ENCODE results near the gene NUDT22.

The NUDT22 gene

DNA sequence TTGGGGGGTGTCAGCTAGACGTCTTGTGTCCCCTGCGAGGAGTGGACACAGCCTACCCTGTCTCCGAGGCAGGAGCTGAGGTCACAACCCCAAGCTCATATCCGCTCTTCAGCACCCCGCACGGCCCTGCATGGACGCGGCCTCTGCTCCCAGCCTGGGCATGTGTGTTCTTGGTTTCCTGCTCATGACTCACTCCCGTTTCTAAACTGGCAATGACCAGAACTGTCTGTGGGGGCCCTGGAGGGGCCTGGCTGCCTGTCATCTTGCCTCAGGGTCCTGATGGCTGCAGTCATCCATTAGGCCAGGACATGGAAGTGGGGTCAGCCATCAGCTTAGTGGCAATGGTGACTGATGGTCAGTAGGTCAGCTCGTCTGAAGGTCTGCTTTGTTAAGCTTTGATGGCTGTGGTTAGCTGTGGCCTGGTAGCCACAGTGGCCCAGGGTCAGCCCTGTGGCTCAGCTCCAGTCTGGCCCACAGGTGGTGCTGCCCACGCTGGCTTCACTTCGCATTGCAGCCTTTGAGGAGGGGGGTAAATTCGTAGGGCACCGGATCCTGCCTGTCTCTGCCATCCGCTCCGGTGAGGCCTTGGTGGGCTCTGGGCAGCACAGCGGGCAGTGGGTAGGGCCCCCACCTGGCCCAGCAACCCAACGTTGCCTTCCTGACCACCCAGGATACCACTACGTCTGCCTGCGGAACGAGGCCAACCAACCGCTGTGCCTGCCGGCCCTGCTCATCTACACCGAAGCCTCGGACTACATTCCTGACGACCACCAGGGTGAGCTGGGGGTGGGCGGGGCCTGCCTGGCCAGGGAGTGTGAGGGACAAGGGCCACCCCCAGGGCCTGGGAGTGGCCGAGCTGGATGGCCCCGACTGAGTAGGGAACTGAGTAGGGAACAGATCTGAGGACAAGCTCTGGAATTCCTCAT lies 37.2 kb downstream of the NUDT22 start:
- no peak overlapping the region for H3K4me3 ChIP-seq (ENCODE audit: low read depth, low read length)
- H3K27me3 ChIP-seq: no peaks in the 10 kb centered on the region
- peaks cover 6% of the 10 kb centered on the region for H3K36me3 ChIP-seq
- H3K4me1 ChIP-seq: peaks cover 19% of the 10 kb centered on the region
- TF ChIP-seq, protein P1, sequence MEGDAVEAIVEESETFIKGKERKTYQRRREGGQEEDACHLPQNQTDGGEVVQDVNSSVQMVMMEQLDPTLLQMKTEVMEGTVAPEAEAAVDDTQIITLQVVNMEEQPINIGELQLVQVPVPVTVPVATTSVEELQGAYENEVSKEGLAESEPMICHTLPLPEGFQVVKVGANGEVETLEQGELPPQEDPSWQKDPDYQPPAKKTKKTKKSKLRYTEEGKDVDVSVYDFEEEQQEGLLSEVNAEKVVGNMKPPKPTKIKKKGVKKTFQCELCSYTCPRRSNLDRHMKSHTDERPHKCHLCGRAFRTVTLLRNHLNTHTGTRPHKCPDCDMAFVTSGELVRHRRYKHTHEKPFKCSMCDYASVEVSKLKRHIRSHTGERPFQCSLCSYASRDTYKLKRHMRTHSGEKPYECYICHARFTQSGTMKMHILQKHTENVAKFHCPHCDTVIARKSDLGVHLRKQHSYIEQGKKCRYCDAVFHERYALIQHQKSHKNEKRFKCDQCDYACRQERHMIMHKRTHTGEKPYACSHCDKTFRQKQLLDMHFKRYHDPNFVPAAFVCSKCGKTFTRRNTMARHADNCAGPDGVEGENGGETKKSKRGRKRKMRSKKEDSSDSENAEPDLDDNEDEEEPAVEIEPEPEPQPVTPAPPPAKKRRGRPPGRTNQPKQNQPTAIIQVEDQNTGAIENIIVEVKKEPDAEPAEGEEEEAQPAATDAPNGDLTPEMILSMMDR (IDR thresholded peaks at IDR 0.05; ENCODE audit: low read depth, low read length): no peak
- DNase-seq: no peak
- no peaks in the 10 kb centered on the region for H3K9me3 ChIP-seq

DNA sequence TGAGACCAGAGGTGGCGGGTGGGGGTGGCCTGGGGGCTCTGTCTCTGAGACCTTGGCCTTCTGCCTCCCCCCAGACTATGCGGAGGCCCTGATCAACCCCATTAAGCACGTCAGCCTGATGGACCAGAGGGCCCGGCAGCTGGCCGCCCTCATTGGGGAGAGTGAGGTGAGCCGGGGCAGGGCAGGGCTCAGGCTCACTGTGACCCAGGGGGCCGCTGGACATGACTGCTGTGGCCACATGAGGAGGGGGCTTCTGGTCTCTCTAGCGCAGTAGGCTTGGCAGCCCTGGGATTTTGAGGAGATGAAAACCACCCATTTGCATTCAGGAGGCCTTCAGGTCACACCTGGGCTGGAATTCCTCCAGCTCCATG lies 37.9 kb downstream of the NUDT22 start:
- H3K4me1 ChIP-seq: peaks cover 21% of the 10 kb centered on the region
- TF ChIP-seq, protein P1 (IDR thresholded peaks at IDR 0.05; ENCODE audit: low read depth, low read length): no peak
- H3K27me3 ChIP-seq: no peaks in the 10 kb centered on the region
- H3K9me3 ChIP-seq: no peaks in the 10 kb centered on the region
- DNase-seq: no peak
- H3K36me3 ChIP-seq: peaks cover 3% of the 10 kb centered on the region
- H3K4me3 ChIP-seq (ENCODE audit: low read depth, low read length): no peak overlapping the region

DNA sequence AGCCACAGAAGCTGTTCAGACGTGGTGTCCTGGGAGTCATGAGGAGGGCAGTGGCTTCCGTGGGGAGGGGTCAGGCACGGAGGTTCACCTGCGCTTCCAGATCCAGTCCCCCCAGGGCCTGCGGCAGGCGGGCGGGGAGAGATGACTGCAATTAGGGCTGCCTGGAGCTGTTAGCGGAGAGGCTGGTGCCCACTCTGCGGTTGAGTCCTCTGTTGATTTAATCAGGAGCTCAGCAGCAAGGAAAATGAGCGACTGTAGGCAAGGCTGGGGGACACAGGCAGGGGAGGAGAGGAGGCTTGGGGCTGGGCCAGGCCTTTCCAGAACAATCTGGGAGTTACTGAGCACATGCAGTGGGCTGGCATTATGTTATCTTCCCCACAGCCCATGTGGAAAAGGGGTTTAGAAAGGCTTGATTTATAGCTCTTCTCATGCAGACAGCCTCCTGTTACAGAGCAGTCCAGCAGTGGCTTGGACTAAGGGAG lies 38.3 kb downstream of the NUDT22 start:
- H3K36me3 ChIP-seq: peaks cover 3% of the 10 kb centered on the region
- TF ChIP-seq, protein P1 (IDR thresholded peaks at IDR 0.05; ENCODE audit: low read depth, low read length): no peak
- peak; percentile 70 for DNase-seq
- no peaks in the 10 kb centered on the region for H3K9me3 ChIP-seq
- no peak overlapping the region for H3K4me3 ChIP-seq (ENCODE audit: low read depth, low read length)
- H3K4me1 ChIP-seq: peaks cover 21% of the 10 kb centered on the region
- H3K27me3 ChIP-seq: no peaks in the 10 kb centered on the region

DNA sequence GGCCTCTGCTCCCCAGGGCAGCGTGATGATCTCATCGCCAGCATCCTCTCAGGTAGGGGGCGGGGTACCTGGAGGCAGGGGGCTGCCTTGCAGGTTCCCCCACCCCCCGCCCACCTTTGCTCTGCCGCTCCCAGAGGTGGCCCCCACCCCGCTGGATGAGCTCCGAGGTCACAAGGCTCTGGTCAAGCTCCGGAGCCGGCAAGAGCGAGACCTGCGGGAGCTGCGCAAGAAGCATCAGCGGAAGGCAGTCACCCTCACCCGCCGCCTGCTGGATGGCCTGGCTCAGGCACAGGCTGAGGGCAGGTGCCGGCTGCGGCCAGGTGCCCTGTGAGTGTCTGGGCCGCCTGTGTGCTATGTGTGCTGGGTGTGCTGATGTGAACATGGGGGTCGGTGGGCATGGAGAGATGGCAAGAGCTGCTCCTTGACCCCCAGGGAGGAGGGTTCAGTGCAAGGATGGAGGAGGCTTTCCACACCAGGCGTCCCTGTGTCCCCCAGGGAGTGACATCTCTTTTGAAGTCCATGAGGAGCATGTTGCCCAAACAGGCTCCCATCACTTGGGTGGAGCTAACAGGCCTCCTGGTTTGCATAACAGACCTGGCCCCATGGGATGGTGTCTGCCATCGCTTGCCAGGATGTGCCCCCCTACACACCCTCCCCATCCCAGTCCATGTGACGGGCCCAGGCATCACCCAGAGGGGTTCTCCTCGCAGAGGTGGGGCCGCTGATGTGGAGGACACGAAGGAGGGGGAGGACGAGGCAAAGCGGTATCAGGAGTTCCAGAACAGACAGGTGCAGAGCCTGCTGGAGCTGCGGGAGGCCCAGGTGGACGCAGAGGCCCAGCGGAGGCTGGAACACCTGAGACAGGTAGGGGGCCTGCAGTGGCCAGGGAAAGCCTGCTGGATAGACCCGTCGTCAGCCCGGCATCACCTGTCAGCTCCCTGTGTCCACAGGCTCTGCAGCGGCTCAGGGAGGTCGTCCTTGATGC lies 39.4 kb downstream of the NUDT22 start:
- peaks cover 21% of the 10 kb centered on the region for H3K4me1 ChIP-seq
- peaks cover 3% of the 10 kb centered on the region for H3K36me3 ChIP-seq
- DNase-seq: no peak
- H3K27me3 ChIP-seq: no peaks in the 10 kb centered on the region
- TF ChIP-seq, protein P1 (IDR thresholded peaks at IDR 0.05; ENCODE audit: low read depth, low read length): no peak
- H3K4me3 ChIP-seq (ENCODE audit: low read depth, low read length): no peak overlapping the region
- H3K9me3 ChIP-seq: no peaks in the 10 kb centered on the region

DNA sequence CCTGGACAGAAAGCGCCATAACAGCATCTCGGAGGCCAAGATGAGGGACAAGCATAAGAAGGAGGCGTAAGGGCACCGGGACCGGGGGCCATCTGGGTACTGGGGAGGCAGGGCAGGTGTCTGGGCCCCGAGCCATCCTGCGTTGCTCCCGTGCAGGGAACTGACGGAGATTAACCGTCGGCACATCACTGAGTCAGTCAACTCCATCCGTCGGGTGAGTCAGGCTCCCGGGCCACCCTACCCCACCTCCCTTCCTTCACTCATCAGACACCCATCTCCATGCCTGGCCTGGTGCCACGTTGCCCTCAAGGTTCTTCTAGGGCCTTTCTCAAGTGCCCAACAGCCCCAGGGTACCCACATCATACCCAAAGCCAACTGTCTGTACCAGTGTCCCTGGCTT lies 40.3 kb downstream of the NUDT22 start:
- Histone ChIP-seq H3K9me3 (no peaks in the 10 kb centered on the region), H3K27me3 (no peaks in the 10 kb centered on the region), H3K4me1 (peaks cover 21% of the 10 kb centered on the region), H3K36me3 (peaks cover 3% of the 10 kb centered on the region), H3K4me3 (ENCODE audit: low read depth, low read length) (no peak overlapping the region)
- TF ChIP-seq, protein P1 (IDR thresholded peaks at IDR 0.05; ENCODE audit: low read depth, low read length): no peak
- no peak for DNase-seq
